ENCODE data around the gene UXS1.

Gene UXS1

DNA sequence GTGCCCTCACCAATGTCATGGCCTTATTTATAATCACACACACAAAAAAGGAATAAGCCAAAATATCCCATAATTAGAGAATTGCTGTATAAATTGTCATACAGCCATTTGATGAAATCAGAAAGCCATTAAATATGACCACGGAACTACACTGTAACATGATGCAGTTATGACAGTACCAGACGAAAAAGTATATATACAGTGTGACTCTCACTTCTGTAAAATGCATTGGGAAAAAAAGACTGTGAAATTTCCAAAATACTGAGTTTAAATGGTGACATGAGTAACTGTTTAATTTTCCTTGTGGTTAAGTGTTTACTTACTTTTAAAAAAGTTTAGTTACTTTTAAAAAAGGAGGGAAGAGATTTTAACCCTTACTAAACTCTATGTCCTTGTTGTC is 25.4 kb downstream of the UXS1 start:
- no peaks in the 10 kb centered on the region for H3K27me3 ChIP-seq (ENCODE audit: insufficient read depth, low read length)
- no peaks in the 10 kb centered on the region for H3K79me2 ChIP-seq (ENCODE audit: insufficient read depth, low read length)
- H3K9me2 ChIP-seq (ENCODE audit: low read depth, low read length): no peaks in the 10 kb centered on the region
- no peaks in the 10 kb centered on the region for H3K9me3 ChIP-seq (ENCODE audit: low read length)
- no peaks in the 10 kb centered on the region for H3F3A ChIP-seq (ENCODE audit: insufficient read depth, low read length)
- peak overlapping the region; percentile 77 for H3K27ac ChIP-seq (ENCODE audit: low read depth, low read length, poor library complexity, severe bottlenecking)
- no peak overlapping the region for H3K9ac ChIP-seq (ENCODE audit: low read length)
- H3K4me1 ChIP-seq (ENCODE audit: insufficient read depth, low read length, severe bottlenecking): peaks cover 33% of the 10 kb centered on the region
- no peaks in the 10 kb centered on the region for H4K20me1 ChIP-seq (ENCODE audit: insufficient read depth, low read length)
- no peaks in the 10 kb centered on the region for H3K36me3 ChIP-seq (ENCODE audit: insufficient read depth, low read length)
- TF ChIP-seq, protein P1, sequence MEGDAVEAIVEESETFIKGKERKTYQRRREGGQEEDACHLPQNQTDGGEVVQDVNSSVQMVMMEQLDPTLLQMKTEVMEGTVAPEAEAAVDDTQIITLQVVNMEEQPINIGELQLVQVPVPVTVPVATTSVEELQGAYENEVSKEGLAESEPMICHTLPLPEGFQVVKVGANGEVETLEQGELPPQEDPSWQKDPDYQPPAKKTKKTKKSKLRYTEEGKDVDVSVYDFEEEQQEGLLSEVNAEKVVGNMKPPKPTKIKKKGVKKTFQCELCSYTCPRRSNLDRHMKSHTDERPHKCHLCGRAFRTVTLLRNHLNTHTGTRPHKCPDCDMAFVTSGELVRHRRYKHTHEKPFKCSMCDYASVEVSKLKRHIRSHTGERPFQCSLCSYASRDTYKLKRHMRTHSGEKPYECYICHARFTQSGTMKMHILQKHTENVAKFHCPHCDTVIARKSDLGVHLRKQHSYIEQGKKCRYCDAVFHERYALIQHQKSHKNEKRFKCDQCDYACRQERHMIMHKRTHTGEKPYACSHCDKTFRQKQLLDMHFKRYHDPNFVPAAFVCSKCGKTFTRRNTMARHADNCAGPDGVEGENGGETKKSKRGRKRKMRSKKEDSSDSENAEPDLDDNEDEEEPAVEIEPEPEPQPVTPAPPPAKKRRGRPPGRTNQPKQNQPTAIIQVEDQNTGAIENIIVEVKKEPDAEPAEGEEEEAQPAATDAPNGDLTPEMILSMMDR (IDR thresholded peaks at IDR 0.05; ENCODE audit: low read length): no peak
- TF ChIP-seq EZH2 (IDR thresholded peaks at IDR 0.05; ENCODE audit: borderline replicate concordance, low read length): no peak
- H3K4me2 ChIP-seq (ENCODE audit: low read length): 0 out of 2 replicates have a peak overlapping the region, but pooled peaks have one; percentile 17
- no peak overlapping the region for H3K4me3 ChIP-seq (ENCODE audit: low read depth, low read length, poor library complexity, severe bottlenecking)
- H2AFZ ChIP-seq (ENCODE audit: low read length): no peak overlapping the region

DNA sequence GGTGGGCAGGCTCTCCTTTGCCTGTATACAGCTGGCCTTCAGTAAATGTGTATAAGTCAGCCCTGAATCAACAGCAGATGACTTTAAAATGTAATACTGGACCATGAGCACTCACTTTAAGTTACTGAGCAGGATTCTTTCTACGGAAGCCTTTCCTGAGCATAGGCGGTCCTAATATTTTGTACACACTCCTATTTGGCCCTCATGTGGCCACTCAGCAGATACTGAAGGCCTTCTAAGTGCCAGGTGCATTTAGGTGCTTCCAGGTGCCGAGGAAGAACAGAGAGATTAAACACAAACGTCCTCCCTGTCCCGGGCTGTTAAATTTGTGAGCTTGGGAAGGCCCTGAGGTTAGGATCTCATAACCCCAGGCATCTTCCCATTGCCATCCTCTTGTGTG is 27.0 kb downstream of the UXS1 start:
- Histone ChIP-seq H3K4me2 (ENCODE audit: low read length) (no peak overlapping the region), H3K36me3 (ENCODE audit: insufficient read depth, low read length) (no peaks in the 10 kb centered on the region), H2AFZ (ENCODE audit: low read length) (no peak overlapping the region), H3K9me2 (ENCODE audit: low read depth, low read length) (no peaks in the 10 kb centered on the region), H3F3A (ENCODE audit: insufficient read depth, low read length) (no peaks in the 10 kb centered on the region), H4K20me1 (ENCODE audit: insufficient read depth, low read length) (no peaks in the 10 kb centered on the region), H3K9ac (ENCODE audit: low read length) (no peak overlapping the region), H3K4me1 (ENCODE audit: insufficient read depth, low read length, severe bottlenecking) (peaks cover 36% of the 10 kb centered on the region), H3K79me2 (ENCODE audit: insufficient read depth, low read length) (no peaks in the 10 kb centered on the region), H3K27ac (ENCODE audit: low read depth, low read length, poor library complexity, severe bottlenecking) (peak overlapping the region; percentile 35), H3K4me3 (ENCODE audit: low read depth, low read length, poor library complexity, severe bottlenecking) (no peak overlapping the region), H3K27me3 (ENCODE audit: insufficient read depth, low read length) (no peaks in the 10 kb centered on the region), H3K9me3 (ENCODE audit: low read length) (no peaks in the 10 kb centered on the region)
- TF ChIP-seq, protein P1 (IDR thresholded peaks at IDR 0.05; ENCODE audit: low read length): no peak
- TF ChIP-seq EZH2 (IDR thresholded peaks at IDR 0.05; ENCODE audit: borderline replicate concordance, low read length): no peak

DNA sequence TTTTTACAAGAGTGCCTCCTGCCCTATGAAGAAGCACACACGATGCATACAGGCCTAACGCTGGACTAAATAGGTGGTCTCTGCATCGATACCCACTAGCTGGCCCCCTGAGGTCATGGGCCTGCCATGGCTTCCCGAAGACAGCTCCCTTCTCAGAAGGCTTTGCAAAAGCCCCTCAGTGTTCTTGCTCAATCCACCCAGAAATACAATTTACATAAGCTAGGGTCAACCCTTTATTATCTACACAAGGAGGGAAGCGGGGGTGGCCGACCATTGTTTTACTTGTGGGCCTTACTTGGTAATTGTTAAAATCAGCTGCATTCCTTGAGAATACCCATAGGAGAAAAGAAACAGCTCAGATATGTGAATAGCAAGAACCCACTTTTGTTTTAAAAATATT is 28.5 kb downstream of the UXS1 start:
- no peak overlapping the region for H2AFZ ChIP-seq (ENCODE audit: low read length)
- H3K27me3 ChIP-seq (ENCODE audit: insufficient read depth, low read length): no peaks in the 10 kb centered on the region
- no peak overlapping the region for H3K4me3 ChIP-seq (ENCODE audit: low read depth, low read length, poor library complexity, severe bottlenecking)
- peak overlapping the region; percentile 55 for H3K27ac ChIP-seq (ENCODE audit: low read depth, low read length, poor library complexity, severe bottlenecking)
- no peaks in the 10 kb centered on the region for H3K9me3 ChIP-seq (ENCODE audit: low read length)
- H4K20me1 ChIP-seq (ENCODE audit: insufficient read depth, low read length): no peaks in the 10 kb centered on the region
- no peak overlapping the region for H3K9ac ChIP-seq (ENCODE audit: low read length)
- H3K4me2 ChIP-seq (ENCODE audit: low read length): no peak overlapping the region
- no peaks in the 10 kb centered on the region for H3K9me2 ChIP-seq (ENCODE audit: low read depth, low read length)
- no peaks in the 10 kb centered on the region for H3F3A ChIP-seq (ENCODE audit: insufficient read depth, low read length)
- no peaks in the 10 kb centered on the region for H3K36me3 ChIP-seq (ENCODE audit: insufficient read depth, low read length)
- H3K79me2 ChIP-seq (ENCODE audit: insufficient read depth, low read length): no peaks in the 10 kb centered on the region
- TF ChIP-seq, protein P1 (IDR thresholded peaks at IDR 0.05; ENCODE audit: low read length): no peak
- no peak for TF ChIP-seq EZH2 (IDR thresholded peaks at IDR 0.05; ENCODE audit: borderline replicate concordance, low read length)
- peaks cover 51% of the 10 kb centered on the region for H3K4me1 ChIP-seq (ENCODE audit: insufficient read depth, low read length, severe bottlenecking)

Measured in OCI-LY1 (cell line).